ENCODE data around the gene TRIM56. TPM values are rescaled to one million over a fixed set of nuclear protein-coding genes. Genes with fewer than 3 reads are reported as not detected.
A peak's percentile ranks its signal among the peaks of the same experiment; 100 is the strongest.
"Not testable (repeated sequence)": the region's sequence is repeated elsewhere in the genome, so short reads cannot be mapped to it uniquely, and the experiment has no call there.

Gene TRIM56
- total RNA-seq, 1 experiment from 2014 or later: 11.9 TPM

GRCh38 chr7:101113836-101114235 lies 28.6 kb downstream of the TRIM56 start:
- peak; percentile 24 for DNase-seq (ENCODE audit: low read depth)

DNA sequence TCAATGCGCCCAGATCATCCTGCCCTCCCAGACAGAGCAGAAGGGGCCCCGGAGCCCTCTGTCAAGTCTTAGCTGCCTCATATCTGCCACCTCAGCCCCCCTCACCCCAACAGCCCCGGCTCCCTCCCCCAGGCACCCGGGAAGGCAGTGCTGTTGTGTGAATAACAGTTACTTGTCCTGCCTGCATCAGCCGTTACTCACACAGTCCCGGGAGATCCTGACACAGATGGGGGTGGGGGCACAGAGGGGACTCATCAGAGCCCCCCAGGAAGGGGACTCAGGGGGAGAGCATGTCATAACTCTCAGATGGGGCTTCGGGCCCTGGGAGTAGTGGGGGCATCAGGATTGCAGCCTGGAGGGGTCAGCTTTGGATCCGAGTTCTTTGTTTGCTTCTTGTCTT lies 29.2 kb downstream of the TRIM56 start:
- DNase-seq (ENCODE audit: low read depth): peak; percentile 60

- peak; percentile 16 for DNase-seq (ENCODE audit: low read depth)
Observed at GRCh38 chr7:101115215-101115614, 29.9 kb downstream of the TRIM56 start.

GRCh38 chr7:101116898-101117297 lies 31.6 kb downstream of the TRIM56 start:
- DNase-seq (ENCODE audit: low read depth): peak; percentile 65

DNA sequence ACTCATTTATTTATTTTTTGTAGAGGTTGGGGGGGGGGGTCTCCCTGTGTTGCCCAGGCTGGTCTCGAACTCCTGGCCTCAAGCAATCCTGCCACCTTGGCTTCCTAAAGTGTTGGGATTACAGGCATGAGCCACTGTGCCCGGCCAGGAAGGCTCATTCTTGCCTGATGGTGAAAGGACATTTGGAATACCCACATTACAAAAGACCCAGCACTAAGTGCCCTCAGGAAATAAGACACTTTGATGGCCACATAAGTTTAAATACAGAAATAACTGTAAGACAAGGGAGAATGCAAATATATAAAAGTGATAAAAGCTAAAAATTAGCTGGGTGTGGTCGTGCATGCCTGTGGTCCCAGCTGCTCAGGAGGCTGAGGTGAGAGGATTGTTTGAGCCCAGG lies 33.6 kb downstream of the TRIM56 start:
- no peak for DNase-seq (ENCODE audit: low read depth)

DNA sequence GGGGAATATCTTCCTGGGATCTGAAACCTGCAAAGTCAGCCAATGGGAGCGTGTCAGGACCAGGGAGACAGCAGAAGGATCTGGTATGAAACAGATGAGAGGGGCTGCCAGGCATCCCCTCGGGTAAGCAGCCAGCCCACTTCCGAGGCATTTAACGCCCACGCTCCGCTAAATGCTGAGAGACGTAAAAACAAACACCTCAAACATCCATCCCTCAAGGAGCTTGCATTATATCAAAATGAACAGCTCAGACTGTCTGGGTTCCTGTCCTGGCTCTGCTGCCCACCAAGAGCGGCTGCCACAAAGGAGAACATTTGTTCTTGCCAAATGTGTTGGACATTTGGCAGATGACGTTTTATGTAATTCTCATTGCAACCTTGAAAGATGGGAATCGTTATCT lies 34.6 kb downstream of the TRIM56 start:
- DNase-seq (ENCODE audit: low read depth): peak; percentile 38

DNA sequence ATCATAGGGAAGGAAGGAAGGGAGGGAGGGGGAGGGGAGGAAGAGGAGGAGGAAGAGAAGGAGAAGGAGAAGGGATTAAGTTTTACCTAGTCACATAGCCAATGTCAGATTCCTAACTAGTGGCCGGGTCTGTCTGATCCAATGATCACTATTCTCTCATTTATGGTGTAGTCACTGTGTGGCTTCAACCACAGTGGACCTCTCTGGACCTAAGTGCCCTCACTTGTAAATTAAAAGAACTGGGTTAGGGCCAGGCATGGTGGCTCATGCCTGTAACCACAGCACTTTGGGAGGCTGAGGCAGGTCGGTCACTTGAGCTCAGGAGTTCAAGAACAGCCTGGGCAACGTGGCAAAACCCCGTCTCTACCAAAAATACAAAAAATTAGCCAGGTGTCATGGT lies 35.0 kb downstream of the TRIM56 start:
- peak; percentile 83 for DNase-seq (ENCODE audit: low read depth)

- not testable (repeated sequence) for DNase-seq (ENCODE audit: low read depth)
Observed at GRCh38 chr7:101121631-101121990, 36.3 kb downstream of the TRIM56 start.

- peak; percentile 99 for DNase-seq (ENCODE audit: low read depth)
Observed at GRCh38 chr7:101121991-101122932, 37.0 kb downstream of the TRIM56 start.

GRCh38 chr7:101122933-101123702 lies 37.8 kb downstream of the TRIM56 start:
- peak; percentile 11 for DNase-seq (ENCODE audit: low read depth)

DNA sequence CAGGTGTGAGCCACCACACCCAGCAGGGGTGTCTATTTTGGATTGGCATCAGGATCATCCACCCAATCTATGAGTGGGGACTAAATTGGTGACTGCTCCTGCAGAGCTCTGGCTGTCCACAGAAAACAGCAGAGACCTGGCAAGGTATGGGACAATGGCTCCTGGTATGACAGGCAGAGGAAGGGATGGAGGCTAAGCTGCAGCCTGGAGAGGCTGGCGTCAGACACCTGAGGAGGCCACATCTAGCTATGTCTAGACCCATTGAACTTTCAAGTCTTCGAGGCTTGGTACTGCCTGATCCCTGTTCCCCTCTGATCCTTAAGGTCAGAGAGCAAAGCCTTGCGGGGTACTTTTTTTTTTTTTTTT lies 38.4 kb downstream of the TRIM56 start:
- DNase-seq (ENCODE audit: low read depth): peak; percentile 11

DNA sequence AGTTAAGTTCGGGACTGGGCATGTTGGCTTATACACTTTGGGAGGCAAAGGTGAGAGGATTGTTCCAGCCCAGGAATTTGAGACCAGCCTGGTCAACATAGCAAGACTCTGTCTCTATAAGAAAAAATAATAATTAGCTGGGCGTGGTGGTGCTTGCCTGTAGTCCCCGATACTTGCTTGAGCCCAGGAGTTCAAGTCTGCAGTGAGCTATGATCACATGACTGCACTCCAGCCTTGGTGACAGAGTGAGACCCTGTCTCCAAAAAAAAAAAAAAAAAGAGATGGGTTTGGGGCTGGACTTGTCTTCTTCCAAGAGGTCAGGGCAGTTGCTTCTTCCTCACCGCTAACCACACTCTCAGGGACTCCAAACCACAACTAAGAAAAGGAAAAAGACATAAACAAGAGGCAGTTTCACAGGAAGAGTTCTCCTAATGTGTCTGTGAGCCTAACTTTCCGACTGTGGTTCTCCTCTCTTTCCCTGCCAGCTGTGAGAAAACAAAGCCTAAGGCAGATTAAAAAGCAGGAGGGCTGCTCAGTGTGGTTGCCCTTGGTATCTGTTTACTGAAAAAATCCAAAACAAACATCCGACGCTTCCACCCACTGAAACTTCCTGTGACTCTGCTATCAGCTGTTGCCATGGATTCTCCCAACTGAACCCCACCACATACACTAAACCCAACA lies 39.2 kb downstream of the TRIM56 start:
- peak; percentile 100 for DNase-seq (ENCODE audit: low read depth)

DNA sequence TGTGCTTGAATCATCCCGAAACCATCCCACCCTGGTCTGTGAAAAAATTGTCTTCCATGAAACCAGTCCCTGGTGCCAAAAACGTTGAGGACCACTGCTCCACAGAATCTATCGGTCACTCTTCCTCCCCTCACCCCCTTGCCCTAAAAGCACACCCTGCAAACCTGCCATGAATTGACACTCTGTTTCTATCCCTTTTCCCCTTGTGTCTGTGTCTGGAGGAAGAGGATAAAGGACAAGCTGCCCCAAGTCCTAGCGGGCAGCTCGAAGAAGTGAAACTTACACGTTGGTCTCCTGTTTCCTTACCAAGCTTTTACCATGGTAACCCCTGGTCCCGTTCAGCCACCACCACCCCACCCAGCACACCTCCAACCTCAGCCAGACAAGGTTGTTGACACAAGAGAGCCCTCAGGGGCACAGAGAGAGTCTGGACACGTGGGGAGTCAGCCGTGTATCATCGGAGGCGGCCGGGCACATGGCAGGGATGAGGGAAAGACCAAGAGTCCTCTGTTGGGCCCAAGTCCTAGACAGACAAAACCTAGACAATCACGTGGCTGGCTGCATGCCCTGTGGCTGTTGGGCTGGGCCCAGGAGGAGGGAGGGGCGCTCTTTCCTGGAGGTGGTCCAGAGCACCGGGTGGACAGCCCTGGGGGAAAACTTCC lies 40.8 kb downstream of the TRIM56 start:
- DNase-seq (ENCODE audit: low read depth): peak; percentile 97

DNA sequence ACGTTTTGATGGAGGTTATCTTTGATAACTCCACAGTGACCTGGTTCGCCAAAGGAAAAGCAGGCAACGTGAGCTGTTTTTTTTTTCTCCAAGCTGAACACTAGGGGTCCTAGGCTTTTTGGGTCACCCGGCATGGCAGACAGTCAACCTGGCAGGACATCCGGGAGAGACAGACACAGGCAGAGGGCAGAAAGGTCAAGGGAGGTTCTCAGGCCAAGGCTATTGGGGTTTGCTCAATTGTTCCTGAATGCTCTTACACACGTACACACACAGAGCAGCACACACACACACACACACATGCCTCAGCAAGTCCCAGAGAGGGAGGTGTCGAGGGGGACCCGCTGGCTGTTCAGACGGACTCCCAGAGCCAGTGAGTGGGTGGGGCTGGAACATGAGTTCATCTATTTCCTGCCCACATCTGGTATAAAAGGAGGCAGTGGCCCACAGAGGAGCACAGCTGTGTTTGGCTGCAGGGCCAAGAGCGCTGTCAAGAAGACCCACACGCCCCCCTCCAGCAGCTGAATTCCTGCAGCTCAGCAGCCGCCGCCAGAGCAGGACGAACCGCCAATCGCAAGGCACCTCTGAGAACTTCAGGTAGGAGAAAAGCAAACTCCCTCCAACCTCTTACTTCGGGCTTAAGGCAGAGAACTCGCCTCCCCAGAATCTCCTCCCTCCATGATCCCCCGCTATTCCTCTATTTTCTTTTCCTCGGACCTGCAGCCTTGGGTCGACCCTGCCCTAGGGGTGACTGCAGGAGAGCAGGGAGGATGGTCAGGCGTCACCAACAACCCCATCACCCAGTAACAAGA lies 41.6 kb downstream of the TRIM56 start, which contains the start of gene SERPINE1:
TSS of gene SERPINE1 (plus strand) at position 454 of the 809 bp plus-strand sequence. CDS start 1,290 bp downstream, outside the sequence.
- peak; percentile 97 for DNase-seq (ENCODE audit: low read depth)

- DNase-seq (ENCODE audit: low read depth): no peak
Observed at GRCh38 chr7:101127460-101128039, 42.3 kb downstream of the TRIM56 start.

DNA sequence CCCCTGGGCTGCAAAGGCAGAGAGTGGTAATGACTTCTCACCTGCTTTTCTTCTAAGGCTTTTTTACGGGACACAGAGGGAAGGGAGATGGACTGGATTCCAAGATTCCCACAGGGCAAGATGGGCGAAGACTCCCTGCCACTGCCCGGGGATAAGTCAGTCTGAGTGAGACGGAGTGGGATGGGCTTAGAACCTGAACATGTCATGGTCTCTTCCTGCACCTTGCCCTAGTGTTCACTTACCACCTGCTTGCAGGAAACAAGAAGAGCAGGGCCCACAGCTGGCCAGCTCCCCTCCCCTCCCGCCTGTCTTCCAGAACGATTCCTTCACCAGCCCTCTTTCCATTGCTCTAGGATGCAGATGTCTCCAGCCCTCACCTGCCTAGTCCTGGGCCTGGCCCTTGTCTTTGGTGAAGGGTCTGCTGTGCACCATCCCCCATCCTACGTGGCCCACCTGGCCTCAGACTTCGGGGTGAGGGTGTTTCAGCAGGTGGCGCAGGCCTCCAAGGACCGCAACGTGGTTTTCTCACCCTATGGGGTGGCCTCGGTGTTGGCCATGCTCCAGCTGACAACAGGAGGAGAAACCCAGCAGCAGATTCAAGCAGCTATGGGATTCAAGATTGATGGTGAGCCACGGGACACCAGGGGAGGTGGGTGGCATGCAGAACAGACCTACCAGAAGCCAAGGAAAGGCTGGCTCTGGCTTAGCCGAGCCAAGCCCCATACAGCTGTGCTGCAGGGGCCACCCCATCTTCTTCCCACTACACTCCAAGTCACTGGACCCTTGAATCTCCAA lies 43.0 kb downstream of the TRIM56 start:
- DNase-seq (ENCODE audit: low read depth): no peak

DNA sequence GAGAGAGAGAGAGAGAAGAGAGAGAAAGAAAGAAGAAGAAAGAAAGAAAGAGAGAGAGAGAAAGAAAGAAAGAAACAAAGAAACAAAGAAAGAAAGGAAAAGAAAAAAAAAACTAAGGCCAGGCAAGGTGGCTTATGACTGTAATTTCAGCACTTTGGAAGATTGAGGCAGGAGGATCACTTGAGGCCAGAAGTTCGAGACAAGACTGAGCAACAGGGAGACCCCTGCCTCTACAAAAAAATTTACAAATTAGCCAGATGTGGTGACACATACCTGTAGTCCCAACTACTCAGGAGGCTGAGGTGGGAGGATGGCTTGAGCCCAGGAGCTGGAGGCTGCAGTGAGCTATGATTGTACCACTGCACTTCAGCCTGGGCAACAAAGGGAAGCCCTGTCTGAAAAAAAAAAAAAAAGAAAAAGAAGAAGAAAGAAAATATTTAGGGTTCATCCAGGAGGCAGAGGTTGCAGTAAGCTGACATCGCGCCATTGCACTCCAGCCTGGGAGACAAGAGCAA lies 44.4 kb downstream of the TRIM56 start:
- no peak for DNase-seq (ENCODE audit: low read depth)

GRCh38 chr7:101132626-101133600 lies 47.6 kb downstream of the TRIM56 start:
- DNase-seq (ENCODE audit: low read depth): not testable (repeated sequence)

Data from M059J (cell line).